ENCODE results near the gene GRID1.

Gene GRID1

DNA sequence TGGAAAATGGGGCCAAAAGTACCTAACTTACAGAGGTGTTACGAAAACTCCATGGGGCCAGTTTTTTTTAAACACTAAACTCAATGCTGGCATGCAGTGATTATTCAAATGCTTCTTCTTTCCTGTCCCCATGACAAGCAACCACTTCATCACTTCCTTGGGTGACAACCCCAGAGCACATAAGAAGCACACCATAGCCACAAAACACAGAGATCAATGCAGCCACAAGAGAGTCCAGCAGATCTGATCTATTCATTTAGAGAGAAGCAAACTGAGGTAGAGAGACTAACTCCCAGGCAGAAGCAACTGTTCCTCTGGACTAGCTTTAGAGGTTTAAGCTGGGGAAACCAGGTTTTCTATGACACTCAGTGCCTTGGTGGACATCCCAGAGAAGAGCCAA lies 180.0 kb downstream of the GRID1 start:
- TF ChIP-seq, protein P1, sequence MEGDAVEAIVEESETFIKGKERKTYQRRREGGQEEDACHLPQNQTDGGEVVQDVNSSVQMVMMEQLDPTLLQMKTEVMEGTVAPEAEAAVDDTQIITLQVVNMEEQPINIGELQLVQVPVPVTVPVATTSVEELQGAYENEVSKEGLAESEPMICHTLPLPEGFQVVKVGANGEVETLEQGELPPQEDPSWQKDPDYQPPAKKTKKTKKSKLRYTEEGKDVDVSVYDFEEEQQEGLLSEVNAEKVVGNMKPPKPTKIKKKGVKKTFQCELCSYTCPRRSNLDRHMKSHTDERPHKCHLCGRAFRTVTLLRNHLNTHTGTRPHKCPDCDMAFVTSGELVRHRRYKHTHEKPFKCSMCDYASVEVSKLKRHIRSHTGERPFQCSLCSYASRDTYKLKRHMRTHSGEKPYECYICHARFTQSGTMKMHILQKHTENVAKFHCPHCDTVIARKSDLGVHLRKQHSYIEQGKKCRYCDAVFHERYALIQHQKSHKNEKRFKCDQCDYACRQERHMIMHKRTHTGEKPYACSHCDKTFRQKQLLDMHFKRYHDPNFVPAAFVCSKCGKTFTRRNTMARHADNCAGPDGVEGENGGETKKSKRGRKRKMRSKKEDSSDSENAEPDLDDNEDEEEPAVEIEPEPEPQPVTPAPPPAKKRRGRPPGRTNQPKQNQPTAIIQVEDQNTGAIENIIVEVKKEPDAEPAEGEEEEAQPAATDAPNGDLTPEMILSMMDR (IDR thresholded peaks at IDR 0.05): no peak
- H3K27ac ChIP-seq: no peak overlapping the region
- H3K36me3 ChIP-seq: no peaks in the 10 kb centered on the region
- H3K27me3 ChIP-seq: peaks cover 8% of the 10 kb centered on the region
- no peak overlapping the region for H3K4me3 ChIP-seq (ENCODE audit: low read depth in 1 of 2, low read length in 1 of 2)
- no peaks in the 10 kb centered on the region for H3K4me1 ChIP-seq (ENCODE audit: control insufficient read depth in 1 of 2, insufficient read depth in 1 of 2, low read depth in 1 of 2, low read length in 1 of 2)
- no peaks in the 10 kb centered on the region for H3K9me3 ChIP-seq

DNA sequence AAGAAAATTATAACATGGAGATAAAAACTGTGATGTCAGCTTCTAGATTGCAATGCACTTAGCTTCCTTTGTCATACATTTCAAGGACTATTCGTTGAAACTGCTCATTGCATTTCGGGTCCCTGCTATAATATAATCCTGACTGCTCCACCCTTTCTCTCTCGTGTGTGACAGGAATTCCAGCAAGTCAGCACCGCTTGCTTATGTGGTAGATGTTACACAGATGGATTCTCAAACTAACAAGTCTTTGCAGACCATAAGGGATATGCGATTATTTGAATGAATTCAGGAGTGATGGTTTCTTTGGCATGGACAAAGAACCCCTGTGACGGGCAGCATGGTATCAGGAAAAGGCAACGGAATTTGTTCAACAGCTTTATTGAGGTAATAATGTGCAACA lies 184.0 kb downstream of the GRID1 start:
- TF ChIP-seq, protein P1 (IDR thresholded peaks at IDR 0.05): no peak
- H3K4me1 ChIP-seq (ENCODE audit: control insufficient read depth in 1 of 2, insufficient read depth in 1 of 2, low read depth in 1 of 2, low read length in 1 of 2): no peaks in the 10 kb centered on the region
- H3K27ac ChIP-seq: no peak overlapping the region

DNA sequence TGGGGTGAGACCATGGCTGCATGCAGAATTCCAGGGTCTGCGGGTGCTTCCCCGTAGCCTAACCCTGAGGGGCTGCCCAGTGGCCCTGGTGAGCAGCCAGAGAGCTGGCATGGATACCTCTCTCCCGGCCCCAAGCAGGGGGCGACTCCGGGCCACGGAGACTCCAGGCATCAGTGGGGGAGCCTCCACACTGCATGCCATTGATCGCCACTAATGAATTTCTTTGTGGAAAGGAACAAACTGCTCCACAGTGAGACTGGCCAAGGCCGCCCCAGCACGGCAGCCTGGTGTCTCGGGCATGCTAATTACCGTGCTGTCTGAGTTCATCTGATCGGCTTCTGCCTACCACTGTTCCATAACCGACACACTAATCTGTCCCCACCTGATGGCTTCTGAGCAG lies 184.4 kb downstream of the GRID1 start:
- H3K4me1 ChIP-seq (ENCODE audit: control insufficient read depth in 1 of 2, insufficient read depth in 1 of 2, low read depth in 1 of 2, low read length in 1 of 2): no peaks in the 10 kb centered on the region
- no peak overlapping the region for H3K4me3 ChIP-seq (ENCODE audit: low read depth in 1 of 2, low read length in 1 of 2)
- H3K27ac ChIP-seq: no peak overlapping the region
- no peaks in the 10 kb centered on the region for H3K36me3 ChIP-seq
- TF ChIP-seq, protein P1 (IDR thresholded peaks at IDR 0.05): no peak
- H3K27me3 ChIP-seq: peaks cover 8% of the 10 kb centered on the region
- H3K9me3 ChIP-seq: no peaks in the 10 kb centered on the region

More for the DNA sequence above, 184.0 kb downstream of the GRID1 start:
- H3K27me3 ChIP-seq: peaks cover 8% of the 10 kb centered on the region
- H3K4me3 ChIP-seq (ENCODE audit: low read depth in 1 of 2, low read length in 1 of 2): no peak overlapping the region
- H3K9me3 ChIP-seq: no peaks in the 10 kb centered on the region
- no peaks in the 10 kb centered on the region for H3K36me3 ChIP-seq

DNA sequence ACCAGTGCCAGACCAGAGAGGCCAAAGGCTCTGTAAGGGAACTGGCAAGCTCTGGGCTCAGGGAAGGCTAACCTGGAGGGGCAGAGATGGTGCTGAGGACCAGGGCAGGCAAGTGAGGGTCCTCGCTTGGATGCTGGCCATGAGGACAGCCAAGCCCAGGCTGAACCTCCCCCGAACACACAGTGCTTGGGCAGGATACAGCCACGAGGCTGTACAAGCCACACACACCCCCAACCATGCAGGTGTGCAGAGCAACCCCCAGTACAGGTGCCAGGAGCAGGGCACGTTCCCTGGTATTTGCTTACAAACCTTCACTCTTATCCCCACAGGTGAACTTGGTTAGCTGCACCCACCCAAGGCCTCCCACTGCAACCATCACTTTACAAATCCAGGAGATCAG lies 185.7 kb downstream of the GRID1 start:
- no peak overlapping the region for H3K27ac ChIP-seq
- TF ChIP-seq, protein P1 (IDR thresholded peaks at IDR 0.05): no peak
- H3K9me3 ChIP-seq: no peaks in the 10 kb centered on the region
- no peaks in the 10 kb centered on the region for H3K36me3 ChIP-seq
- peaks cover 8% of the 10 kb centered on the region for H3K27me3 ChIP-seq
- H3K4me1 ChIP-seq (ENCODE audit: control insufficient read depth in 1 of 2, insufficient read depth in 1 of 2, low read depth in 1 of 2, low read length in 1 of 2): no peaks in the 10 kb centered on the region
- H3K4me3 ChIP-seq (ENCODE audit: low read depth in 1 of 2, low read length in 1 of 2): no peak overlapping the region

DNA sequence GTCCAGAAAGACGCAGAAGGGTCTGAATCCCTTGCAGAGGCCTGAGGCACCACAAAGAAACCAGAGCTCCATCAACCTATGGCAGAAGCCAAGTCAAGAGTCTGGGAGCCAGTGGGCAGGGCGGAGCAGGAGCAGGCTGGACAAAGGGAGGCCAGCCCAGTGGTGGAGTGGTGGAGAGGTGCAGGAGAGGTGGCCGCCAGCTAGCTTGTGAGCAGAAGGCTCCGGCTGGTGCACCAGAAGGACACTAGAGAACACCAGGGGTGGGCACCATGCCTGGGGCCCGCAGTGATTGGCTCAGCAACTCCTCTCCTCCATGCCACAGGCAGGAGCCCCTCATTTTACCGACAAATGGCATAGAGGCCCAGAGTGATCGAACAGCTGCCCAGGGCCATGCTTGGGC lies 186.6 kb downstream of the GRID1 start:
- Histone ChIP-seq H3K4me3 (ENCODE audit: low read depth in 1 of 2, low read length in 1 of 2) (no peak overlapping the region), H3K27ac (no peak overlapping the region), H3K4me1 (ENCODE audit: control insufficient read depth in 1 of 2, insufficient read depth in 1 of 2, low read depth in 1 of 2, low read length in 1 of 2) (no peaks in the 10 kb centered on the region), H3K27me3 (no peaks in the 10 kb centered on the region), H3K9me3 (no peaks in the 10 kb centered on the region), H3K36me3 (no peaks in the 10 kb centered on the region)
- TF ChIP-seq, protein P1 (IDR thresholded peaks at IDR 0.05): no peak

DNA sequence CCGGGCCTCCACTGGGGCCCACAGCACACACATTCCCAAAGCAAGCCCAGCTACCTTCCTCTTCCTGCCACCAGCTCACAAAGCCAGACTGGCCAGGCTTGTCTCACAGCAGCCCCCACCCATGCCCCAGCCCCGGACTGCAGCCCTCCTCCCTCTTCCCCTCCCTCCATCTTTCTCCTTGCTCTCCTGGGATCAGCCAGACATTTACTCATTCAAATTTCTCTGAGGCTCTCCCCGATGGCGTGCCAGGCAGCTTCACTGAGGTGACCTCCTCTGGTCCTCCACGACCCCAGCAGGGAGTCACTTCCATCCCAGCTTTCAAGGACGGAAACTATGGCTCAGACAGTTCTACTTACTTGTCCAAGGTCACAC lies 187.5 kb downstream of the GRID1 start:
- Histone ChIP-seq H3K4me1 (ENCODE audit: control insufficient read depth in 1 of 2, insufficient read depth in 1 of 2, low read depth in 1 of 2, low read length in 1 of 2) (no peaks in the 10 kb centered on the region), H3K36me3 (no peaks in the 10 kb centered on the region), H3K4me3 (ENCODE audit: low read depth in 1 of 2, low read length in 1 of 2) (no peak overlapping the region), H3K27ac (no peak overlapping the region), H3K27me3 (no peaks in the 10 kb centered on the region), H3K9me3 (no peaks in the 10 kb centered on the region)
- TF ChIP-seq, protein P1 (IDR thresholded peaks at IDR 0.05): no peak
